ENCODE results near the gene SIX2.

Gene SIX2

GRCh38 chr2:45009928-45010701 lies 863 bp upstream of the SIX2 start:
- CTCF ChIA-PET: no interaction called here
- H3K4me3 ChIP-seq (ENCODE audit: low read depth, low read length): peak overlapping the region; percentile 54
- no peak for DNase-seq (ENCODE audit: low read depth, low spot score)
- no peak for TF ChIP-seq CTCF (IDR thresholded peaks at IDR 0.05; ENCODE audit: insufficient read depth, low read length, missing control alignments)
- POLR2A ChIA-PET: interaction anchor here (1.0 kb wide), 1 partner anchor 51 kb away, joined by 3 read pairs; no protein-coding TSS in a partner anchor

DNA sequence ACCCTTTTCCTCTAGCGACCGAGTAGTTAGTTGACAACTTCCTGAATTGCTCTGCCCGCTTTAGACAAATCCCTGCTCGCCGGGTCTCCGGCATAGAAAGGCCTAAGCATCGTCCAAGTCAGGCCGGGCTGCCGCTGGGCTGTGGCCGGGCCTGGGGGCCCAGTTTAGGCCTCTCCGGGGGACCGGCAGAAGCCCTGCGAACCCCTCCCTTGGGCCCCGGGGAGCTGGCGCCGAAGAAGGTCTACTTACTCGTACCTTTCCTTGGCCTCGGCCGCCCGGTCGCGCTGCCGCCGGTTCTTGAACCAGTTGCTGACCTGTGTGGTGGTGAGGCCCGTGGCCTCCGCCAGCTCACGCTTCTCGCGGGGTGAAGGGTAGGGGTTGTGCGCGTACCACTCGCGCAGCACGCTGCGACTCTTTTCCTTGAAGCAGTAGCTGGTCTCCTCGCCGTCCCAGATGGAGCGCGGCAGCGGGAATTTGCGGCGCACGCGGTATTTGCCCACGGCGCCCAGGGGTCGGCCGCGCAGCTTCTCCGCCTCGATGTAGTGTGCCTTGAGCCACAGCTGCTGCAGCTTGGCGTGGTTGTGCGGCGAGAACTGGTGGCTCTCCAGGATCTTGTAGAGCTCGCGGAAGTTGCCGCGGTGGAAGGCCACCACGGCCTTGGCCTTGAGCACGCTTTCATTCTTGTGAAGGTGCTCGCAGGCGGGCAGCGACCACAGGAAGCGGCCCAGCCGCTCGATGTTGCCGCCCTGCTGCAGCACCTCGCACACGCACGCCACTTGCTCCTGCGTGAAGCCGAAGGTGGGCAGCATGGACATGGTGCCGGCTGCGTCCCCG lies 739 bp downstream of the SIX2 start:
- ChIA-PET POLR2A (interaction anchor here (1.0 kb wide), 1 partner anchor 50 kb away, joined by 3 read pairs; no protein-coding TSS in a partner anchor), CTCF (interaction anchor here (1.1 kb wide), 1 partner anchor 487 kb away, joined by 3 read pairs; no protein-coding TSS in a partner anchor)
- no peak for DNase-seq (ENCODE audit: low read depth, low spot score)
- peak overlapping the region; percentile 34 for H3K4me3 ChIP-seq (ENCODE audit: low read depth, low read length)
- TF ChIP-seq CTCF (IDR thresholded peaks at IDR 0.05; ENCODE audit: insufficient read depth, low read length, missing control alignments): no peak

DNA sequence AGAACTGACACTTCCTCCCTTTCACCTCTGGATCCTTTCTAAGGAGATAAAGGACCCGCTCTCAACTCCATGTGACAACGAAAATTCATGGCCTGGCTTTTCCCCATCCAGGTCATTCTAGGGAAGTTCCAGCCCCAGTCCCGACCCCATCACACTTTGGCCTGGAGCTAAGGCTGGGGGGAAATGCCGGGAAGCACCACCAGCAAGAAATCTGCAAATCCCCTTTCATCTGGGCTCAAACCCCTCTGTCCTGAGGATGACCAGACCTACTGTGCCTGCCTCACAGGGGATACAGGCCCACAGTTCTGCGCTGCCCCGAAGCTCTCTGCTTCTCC lies 1.3 kb downstream of the SIX2 start:
- ChIA-PET CTCF (no interaction called here), POLR2A (no interaction called here)
- H3K4me3 ChIP-seq (ENCODE audit: low read depth, low read length): no peak overlapping the region
- no peak for DNase-seq (ENCODE audit: low read depth, low spot score)
- TF ChIP-seq CTCF (IDR thresholded peaks at IDR 0.05; ENCODE audit: insufficient read depth, low read length, missing control alignments): no peak

DNA sequence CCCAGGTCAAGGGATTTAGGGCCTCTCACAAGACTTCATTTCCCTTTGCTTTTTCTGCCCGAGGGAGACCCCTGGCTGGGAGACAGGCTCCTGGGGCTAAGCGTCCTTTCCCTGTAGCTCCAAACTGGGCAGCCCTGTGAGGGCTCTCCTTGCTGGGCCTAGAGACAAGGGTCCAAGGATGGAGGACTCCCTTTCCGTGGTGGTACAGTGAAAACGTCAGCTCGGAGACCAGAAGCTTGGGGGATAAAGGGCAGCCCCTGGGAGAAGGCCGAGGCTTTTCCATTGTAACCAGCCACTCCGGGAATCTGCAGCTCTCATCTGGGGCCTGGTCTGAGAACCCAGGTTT lies 2.3 kb downstream of the SIX2 start:
- ChIA-PET CTCF (interaction anchor here (0.7 kb wide), 1 partner anchor 26 kb away, joined by 3 read pairs; no protein-coding TSS in a partner anchor), POLR2A (no interaction called here)
- H3K4me3 ChIP-seq (ENCODE audit: low read depth, low read length): no peak overlapping the region
- no peak for TF ChIP-seq CTCF (IDR thresholded peaks at IDR 0.05; ENCODE audit: insufficient read depth, low read length, missing control alignments)
- no peak for DNase-seq (ENCODE audit: low read depth, low spot score)

DNA sequence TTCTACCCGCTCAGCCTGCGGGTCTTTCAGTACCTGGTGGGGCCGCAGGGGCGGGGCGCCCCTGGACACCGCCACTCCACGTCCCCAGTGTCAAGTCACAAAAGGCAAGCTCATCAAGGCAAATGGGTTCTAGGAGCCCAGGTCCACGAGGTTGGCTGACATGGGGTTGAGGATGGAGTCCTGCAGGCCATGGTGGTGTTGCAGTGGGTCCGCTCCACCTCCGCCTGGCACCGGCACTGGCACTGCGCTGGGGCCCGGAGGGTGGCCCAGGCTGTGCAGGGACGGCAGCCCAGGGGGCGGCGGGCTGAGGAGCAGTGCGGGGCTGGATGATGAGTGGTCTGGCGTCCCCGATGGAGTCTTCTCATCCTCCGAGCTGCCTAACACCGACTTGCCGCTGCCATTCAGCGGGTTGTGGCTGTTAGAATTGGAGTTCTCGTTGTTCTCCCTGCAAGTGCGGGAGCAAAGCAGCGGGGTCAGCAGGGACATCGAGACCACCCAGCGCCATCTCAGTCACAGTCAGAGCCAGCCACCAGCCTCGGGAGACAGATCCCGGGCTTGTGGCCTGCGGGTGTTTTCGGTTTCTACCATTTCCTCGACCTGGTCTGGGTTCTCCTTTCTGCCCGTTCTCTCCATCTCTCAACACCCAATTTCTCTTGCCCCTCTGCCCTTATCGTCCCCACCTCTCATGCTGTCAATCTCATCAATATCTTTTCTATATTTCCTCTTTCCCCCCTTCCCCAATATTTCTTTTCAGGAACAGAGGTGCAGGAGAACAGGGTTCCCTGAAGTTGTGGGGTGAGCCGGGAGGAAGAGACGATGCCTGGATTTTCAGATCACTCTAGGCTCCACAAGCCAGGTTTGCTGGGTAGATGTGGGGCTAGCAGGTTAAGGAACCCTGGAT lies 3.0 kb downstream of the SIX2 start:
- POLR2A ChIA-PET: no interaction called here
- no peak for DNase-seq (ENCODE audit: low read depth, low spot score)
- TF ChIP-seq CTCF (IDR thresholded peaks at IDR 0.05; ENCODE audit: insufficient read depth, low read length, missing control alignments): no peak
- H3K4me3 ChIP-seq (ENCODE audit: low read depth, low read length): no peak overlapping the region
- CTCF ChIA-PET: interaction anchor here (0.7 to 1.0 kb wide), 3 partner anchors 21 to 579 kb away, joined by 3 read pairs; no protein-coding TSS in a partner anchor
